RWPE1 (cell line): ENCODE measurements around the gene DHCR24.

Experiments
- CTCF ChIA-PET: fragments of 350-600 bp; sonication (Branson Sonifier 250); formaldehyde crosslinking; extraction: SDS; loops from one replicate; lab custom pipeline; 2021; lab: Yijun Ruan, JAX
- POLR2A ChIA-PET: fragments of 400-600 bp; formaldehyde crosslinking; extraction: SDS; loops from one replicate; lab custom pipeline; 2020; ENCODE audit warnings: antibody characterized with exemption; ENCODE audit not compliant: low non-redundant PET; lab: Yijun Ruan, JAX
- DNase-seq: peaks from one replicate; pipeline ENCODE4 v3.0.0; 2012; ENCODE audit warnings: low spot score
- H3K27ac ChIP-seq: fragments of 450-650 bp; 2 replicates; pipeline ENCODE4 v1.5.1; 2017
- CTCF ChIP-seq: fragments of 450-650 bp; conservative IDR thresholded peaks from 2 replicates; pipeline ENCODE4 v1.5.1; 2017; ENCODE audit warnings: low read depth, mild to moderate bottlenecking

Gene DHCR24

GRCh38 chr1:54859700-54860391 is 27.1 kb downstream of the DHCR24 start:
- ChIA-PET POLR2A (no interaction called here), CTCF (no interaction called here)
- no peak for TF ChIP-seq CTCF
- peak overlapping the region; percentile 92 for H3K27ac ChIP-seq
- DNase-seq, result no peak

- TF ChIP-seq CTCF, result no peak
- ChIA-PET CTCF (interaction anchor here (0.6 kb wide), 1 partner anchor 12 kb away, joined by 3 read pairs; no protein-coding TSS in a partner anchor), POLR2A (interaction anchor here (1.2 kb wide), 1 partner anchor 29 kb away, joined by 3 read pairs; the partner anchor contains the start of gene DHCR24)
- DNase-seq, result peak; percentile 81
- peak overlapping the region; percentile 92 for H3K27ac ChIP-seq
These were observed 29.0 kb downstream of the DHCR24 start for GRCh38 chr1:54857746-54858561.

GRCh38 chr1:54857141-54857540 is 29.9 kb downstream of the DHCR24 start:
- ChIA-PET CTCF (no interaction called here), POLR2A (no interaction called here)

GRCh38 chr1:54854381-54855020 is 32.5 kb downstream of the DHCR24 start:
- TF ChIP-seq CTCF, result no peak
- ChIA-PET POLR2A (no interaction called here), CTCF (interaction anchor here (0.7 kb wide), 1 partner anchor 96 kb away, joined by 3 read pairs; no protein-coding TSS in a partner anchor)
- no peak for DNase-seq
- H3K27ac ChIP-seq, result peak overlapping the region; percentile 92

More at GRCh38 chr1:54857141-54857540, 29.9 kb downstream of the DHCR24 start:
- H3K27ac ChIP-seq, result peak overlapping the region; percentile 92
- no peak for DNase-seq
- TF ChIP-seq CTCF, result no peak

- ChIA-PET POLR2A (no interaction called here), CTCF (interaction anchor here (0.7 kb wide), 1 partner anchor 97 kb away, joined by 3 read pairs; no protein-coding TSS in a partner anchor)
- peak overlapping the region; percentile 92 for H3K27ac ChIP-seq
- DNase-seq, result no peak
- TF ChIP-seq CTCF, result no peak
These were observed 33.1 kb downstream of the DHCR24 start for GRCh38 chr1:54853793-54854370.
